Breast epithelium (tissue), 4 donors: Measurements from ENCODE around the gene ABLIM2. TPM values are rescaled to one million over a fixed set of nuclear protein-coding genes. Genes with fewer than 3 reads are reported as not detected.

Source experiments
- DNase-seq, 2 donors: peaks; one replicate each; pipeline ENCODE4 v3.0.0-alpha.2; 2019; ENCODE audit warnings: low spot score in 2 of 2
- H3K27ac ChIP-seq, 2 donors: fragments of 200-600 bp; sonication (generic) in 1 of 2; one replicate each; pipeline ENCODE4 v1.5.1; 2016 to 2019; ENCODE audit warnings: mild to moderate bottlenecking in 1 of 2
- H3K27me3 ChIP-seq, 2 donors: fragments of 200-600 bp; sonication (generic) in 1 of 2; one replicate each; pipeline versions ENCODE4 v1.5.1 to v1.6.0; 2017 to 2019; ENCODE audit warnings: control low read depth in 1 of 2, mild to moderate bottlenecking in 1 of 2
- H3K36me3 ChIP-seq: fragments of 200-600 bp; one replicate; pipeline ENCODE4 v1.5.1; 2019
- H3K4me1 ChIP-seq, 2 donors: fragments of 200-600 bp; sonication (generic); one replicate each; pipeline ENCODE4 v1.5.1; 2016 to 2019; ENCODE audit warnings: control low read depth in 1 of 2
- H3K4me3 ChIP-seq, 3 donors: fragments of 200-600 bp; sonication (generic); 1 replicate in 2 of 3; 2 replicates in 1 of 3; pipeline ENCODE4 v1.5.1; 2016 to 2019; ENCODE audit warnings: mild to moderate bottlenecking in 3 of 3, moderate library complexity in 2 of 3
- H3K9me3 ChIP-seq, 2 donors: fragments of 200-600 bp; sonication (generic) in 1 of 2; one replicate each; pipeline ENCODE4 v1.5.1; 2016 to 2019; ENCODE audit warnings: control low read depth in 1 of 2
- CTCF ChIP-seq, 3 donors: fragments of 450-650 bp; IDR thresholded peaks; one replicate each; pipeline ENCODE4 v1.5.1; 2016 to 2017; ENCODE audit warnings: antibody characterized with exemption in 3 of 3, mild to moderate bottlenecking in 3 of 3, moderate library complexity in 3 of 3
- POLR2A ChIP-seq: fragments of 450-650 bp; IDR thresholded peaks from one replicate; pipeline ENCODE4 v1.6.1; 2016; ENCODE audit warnings: antibody characterized with exemption, mild to moderate bottlenecking, moderate library complexity
- POLR2AphosphoS5 ChIP-seq, 3 donors: sonication (generic); formaldehyde crosslinking; IDR thresholded peaks; one replicate each; pipeline ENCODE4 v1.6.1; 2017; ENCODE audit warnings: antibody characterized with exemption in 3 of 3
- intact Hi-C: fragments of 100-400 bp; cut with DNase I; formaldehyde crosslinking; loops from one replicate; pipeline ENCODE4 v1.15.1; 2023; ENCODE audit warnings: low total_unique reads
- total RNA-seq, 3 donors: library from RNA; depleted of rRNA; stranded (reverse); fragments of >200 nt; gene quantifications; one replicate each; pipeline ENCODE4 v1.1.0, GENCODE V29; 2016

ABLIM2 gene
- total RNA-seq, 3 donors from 2014 or later: 4.8 to 11.5 (median 8.2) TPM

GRCh38 chr4:7963691-7964090, 194.9 kb downstream of the ABLIM2 start:
- no peak for TF ChIP-seq POLR2A
- no peak for TF ChIP-seq CTCF (IDR thresholded peaks at IDR 0.05)
- TF ChIP-seq POLR2AphosphoS5 (IDR thresholded peaks at IDR 0.05): no peak
- DNase-seq: no peak
- Histone ChIP-seq H3K27me3 (no peaks in the 10 kb centered on the region), H3K27ac (no peak overlapping the region), H3K9me3 (no peaks in the 10 kb centered on the region), H3K4me3 (no peak overlapping the region), H3K36me3 (no peaks in the 10 kb centered on the region), H3K4me1 (peaks cover 0 to 7% of the 10 kb centered on the region in 2 donors)
- intact Hi-C loops: no loop called here

GRCh38 chr4:7962609-7963508, 195.8 kb downstream of the ABLIM2 start:
- TF ChIP-seq CTCF (IDR thresholded peaks at IDR 0.05) (no peak), POLR2A (no peak), POLR2AphosphoS5 (IDR thresholded peaks at IDR 0.05) (no peak)
- Histone ChIP-seq H3K27me3 (no peaks in the 10 kb centered on the region), H3K27ac (no peak overlapping the region), H3K4me3 (no peak overlapping the region), H3K4me1 (peaks cover 0 to 7% of the 10 kb centered on the region in 2 donors), H3K36me3 (no peaks in the 10 kb centered on the region), H3K9me3 (no peaks in the 10 kb centered on the region)
- DNase-seq: no peak
- intact Hi-C loops: loop anchor here (1.0 kb wide), 1 partner anchor 29 kb away; no protein-coding TSS in a partner anchor

GRCh38 chr4:7960790-7961655, 197.6 kb downstream of the ABLIM2 start:
- TF ChIP-seq POLR2AphosphoS5 (IDR thresholded peaks at IDR 0.05) (peak in 2 of 3 donors; percentile 18 to 25), CTCF (IDR thresholded peaks at IDR 0.05) (no peak)
- no peaks in the 10 kb centered on the region for H3K36me3 ChIP-seq
- peaks cover 0 to 7% of the 10 kb centered on the region in 2 donors for H3K4me1 ChIP-seq
- peak in 1 of 2 donors; percentile 64 for DNase-seq
- intact Hi-C loops: no loop called here
- no peaks in the 10 kb centered on the region for H3K27me3 ChIP-seq
- no peaks in the 10 kb centered on the region for H3K9me3 ChIP-seq
- H3K4me3 ChIP-seq: no peak overlapping the region
- peak overlapping the region; percentile 58 to 86 for H3K27ac ChIP-seq

- Histone ChIP-seq H3K27me3 (no peaks in the 10 kb centered on the region), H3K36me3 (no peaks in the 10 kb centered on the region), H3K27ac (peak overlapping the region; percentile 58 to 86), H3K4me1 (peaks cover 0 to 7% of the 10 kb centered on the region in 2 donors), H3K9me3 (no peaks in the 10 kb centered on the region), H3K4me3 (no peak overlapping the region)
- DNase-seq: no peak
- TF ChIP-seq POLR2A: no peak
- TF ChIP-seq CTCF (IDR thresholded peaks at IDR 0.05): no peak
- TF ChIP-seq POLR2AphosphoS5 (IDR thresholded peaks at IDR 0.05): no peak
- intact Hi-C loops: no loop called here
Observed at GRCh38 chr4:7960017-7960789, 198.4 kb downstream of the ABLIM2 start.
